ENCODE results near the gene MPI. TPM values are rescaled to one million over a fixed set of nuclear protein-coding genes. Genes with fewer than 3 reads are reported as not detected.
A peak's percentile ranks its signal among the peaks of the same experiment; 100 is the strongest.

The MPI gene
- polyA plus RNA-seq, 3 donors: 19.2 to 19.9 (median 19.7) TPM

GRCh38 chr15:74841891-74842373 lies 47.9 kb upstream of the MPI start:
- H3K36me3 Mint-ChIP-seq: peaks cover 29 to 51% of the 10 kb centered on the region in 2 donors
- intact Hi-C loops (cut with micrococcal nuclease): loop anchor here (10.0 kb wide), 1 partner anchor 63 kb away; the partner anchor contains the start of gene FAM219B (in 2 of the 2)
- peak overlapping the region; percentile 97 for H3K4me2 ChIP-seq (replicated peaks; ENCODE audit: extremely low read depth, low read length, poor library complexity, severe bottlenecking)
- no peak for TF ChIP-seq CTCF (IDR thresholded peaks at IDR 0.05)
- no peaks in the 10 kb centered on the region for H3K9me3 ChIP-seq (replicated peaks in 1 of 2; ENCODE audit: control insufficient read depth in 1 of 2, insufficient read depth in 1 of 2, low read length in 2 of 2)
- H3K4me3 Mint-ChIP-seq: peak overlapping the region; percentile 87 to 92
- peaks cover 2% of the 10 kb centered on the region for H3K79me2 ChIP-seq (ENCODE audit: insufficient read depth, low read length)
- H2AFZ ChIP-seq (ENCODE audit: insufficient read depth, low read depth, low read length, poor library complexity, severe bottlenecking): no peak overlapping the region
- no peak overlapping the region for H3K27ac Mint-ChIP-seq
- no peaks in the 10 kb centered on the region for H3K9me3 Mint-ChIP-seq
- peaks cover 27% of the 10 kb centered on the region for H4K20me1 ChIP-seq (ENCODE audit: insufficient read depth, low read length)
- H3K4me3 ChIP-seq (replicated peaks in 1 of 3; ENCODE audit: low read depth in 2 of 3, low read length in 3 of 3): peak overlapping the region in 1 of 3 experiments; percentile 95
- no peak overlapping the region for H3K9ac ChIP-seq (ENCODE audit: insufficient read depth, low read length, poor library complexity, severe bottlenecking)
- DNase-seq: no peak
- 95% methylated on average over 11 of the region's 14 CpGs for WGBS (ENCODE audit: insufficient coverage)
- H3K27me3 Mint-ChIP-seq (ENCODE audit: low read depth in 3 of 3): peaks cover 0 to 3% (median 0%) of the 10 kb centered on the region in 3 donors
- no peak overlapping the region for H3K27ac ChIP-seq (ENCODE audit: low read depth in 1 of 2, low read length in 2 of 2)
- H3K36me3 ChIP-seq (replicated peaks in 1 of 2; ENCODE audit: control insufficient read depth in 1 of 2, insufficient read depth in 2 of 2, low read length in 2 of 2): peaks cover 31 to 48% of the 10 kb centered on the region in 2 donors
- H3K4me1 Mint-ChIP-seq: peaks cover 37% of the 10 kb centered on the region
- no peaks in the 10 kb centered on the region for H3K27me3 ChIP-seq (ENCODE audit: control insufficient read depth in 2 of 2, insufficient read depth in 2 of 2, low read length in 2 of 2)
- H3K4me1 ChIP-seq (ENCODE audit: control insufficient read depth in 1 of 2, insufficient read depth in 2 of 2, low read length in 2 of 2): peaks cover 16 to 22% of the 10 kb centered on the region in 2 donors

- peak within 1 kb of the TSS; percentile 96 for H2AFZ ChIP-seq (ENCODE audit: insufficient read depth, low read depth, low read length, poor library complexity, severe bottlenecking)
- peak within 1 kb of the TSS in 1 of 2 donors; percentile 78 for H3K27ac ChIP-seq (ENCODE audit: low read depth in 1 of 2, low read length in 2 of 2)
- peaks cover 35% of the 10 kb centered on the region for H4K20me1 ChIP-seq (ENCODE audit: insufficient read depth, low read length)
- peaks cover 16 to 22% of the 10 kb centered on the region in 2 donors for H3K4me1 ChIP-seq (ENCODE audit: control insufficient read depth in 1 of 2, insufficient read depth in 2 of 2, low read length in 2 of 2)
- intact Hi-C loops (cut with micrococcal nuclease): loop anchor here (10.0 kb wide), 1 partner anchor 62 kb away; the partner anchor contains the start of gene FAM219B (in 2 of the 2)
- DNase-seq: peak; percentile 86 to 91 (median 89)
- H3K4me2 ChIP-seq (replicated peaks; ENCODE audit: extremely low read depth, low read length, poor library complexity, severe bottlenecking): peak within 1 kb of the TSS; percentile 97
- peaks cover 40 to 52% of the 10 kb centered on the region in 2 donors for H3K36me3 ChIP-seq (replicated peaks in 1 of 2; ENCODE audit: control insufficient read depth in 1 of 2, insufficient read depth in 2 of 2, low read length in 2 of 2)
- peak within 1 kb of the TSS; percentile 78 for H3K9ac ChIP-seq (ENCODE audit: insufficient read depth, low read length, poor library complexity, severe bottlenecking)
- no peaks in the 10 kb centered on the region for H3K27me3 ChIP-seq (ENCODE audit: control insufficient read depth in 2 of 2, insufficient read depth in 2 of 2, low read length in 2 of 2)
- under 1% methylated on average over 84 of the region's 84 CpGs for WGBS (ENCODE audit: insufficient coverage)
- H3K4me3 ChIP-seq (replicated peaks in 1 of 3; ENCODE audit: low read depth in 2 of 3, low read length in 3 of 3): peak within 1 kb of the TSS; percentile 54 to 95 (median 64)
- H3K79me2 ChIP-seq (ENCODE audit: insufficient read depth, low read length): peaks cover 2% of the 10 kb centered on the region
- peak; percentile 89 for TF ChIP-seq CTCF (IDR thresholded peaks at IDR 0.05)
- H3K9me3 ChIP-seq (replicated peaks in 1 of 2; ENCODE audit: control insufficient read depth in 1 of 2, insufficient read depth in 1 of 2, low read length in 2 of 2): no peaks in the 10 kb centered on the region
- Mint-ChIP-seq H3K9me3 (no peaks in the 10 kb centered on the region), H3K4me1 (peaks cover 37% of the 10 kb centered on the region), H3K4me3 (peak within 1 kb of the TSS; percentile 87 to 92), H3K27ac (peak within 1 kb of the TSS; percentile 58 to 83 (median 78)), H3K36me3 (peaks cover 36 to 55% of the 10 kb centered on the region in 2 donors), H3K27me3 (ENCODE audit: low read depth in 3 of 3) (peaks cover 0 to 3% (median 0%) of the 10 kb centered on the region in 3 donors)
Observed at GRCh38 chr15:74842581-74843444, 47.0 kb upstream of the MPI start, which contains the start of gene ULK3. TSS of gene ULK3 (minus strand) at chr15:74843156. CDS start at chr15:74843105, 51 bp downstream.
